Stomach smooth muscle (tissue), 2 donors: ENCODE measurements around the gene TCP1.

ENCODE experiments used
- H3K27ac ChIP-seq: one replicate; pipeline ENCODE4 v1.7.0; 2013; ENCODE audit warnings: mild to moderate bottlenecking, low read length, inconsistent platforms
- H3K27me3 ChIP-seq, 2 donors: one replicate each; pipeline ENCODE4 v1.7.0; 2013; ENCODE audit warnings: low read length in 2 of 2; ENCODE audit not compliant: insufficient read depth in 2 of 2, control insufficient read depth in 1 of 2
- H3K36me3 ChIP-seq, 2 donors: one replicate each; pipeline ENCODE4 v1.7.0; 2013; ENCODE audit warnings: low read length in 2 of 2; ENCODE audit not compliant: control insufficient read depth in 2 of 2, insufficient read depth in 2 of 2
- H3K4me1 ChIP-seq: one replicate; pipeline ENCODE4 v1.7.0; 2013; ENCODE audit warnings: low read length; ENCODE audit not compliant: control insufficient read depth, insufficient read depth
- H3K4me3 ChIP-seq, 2 donors: one replicate each; pipeline ENCODE4 v1.7.0; 2013; ENCODE audit warnings: low read length in 2 of 2
- H3K9ac ChIP-seq, 2 donors: one replicate each; pipeline ENCODE4 v1.7.0; 2013; ENCODE audit warnings: low read length in 2 of 2, mild to moderate bottlenecking in 1 of 2
- H3K9me3 ChIP-seq, 2 donors: one replicate each; pipeline ENCODE4 v1.7.0; 2013; ENCODE audit warnings: low read length in 2 of 2; ENCODE audit not compliant: control insufficient read depth in 2 of 2
- donor health status: healthy.
- donor health status: Pancreatic carcinoma.

TCP1 gene

DNA sequence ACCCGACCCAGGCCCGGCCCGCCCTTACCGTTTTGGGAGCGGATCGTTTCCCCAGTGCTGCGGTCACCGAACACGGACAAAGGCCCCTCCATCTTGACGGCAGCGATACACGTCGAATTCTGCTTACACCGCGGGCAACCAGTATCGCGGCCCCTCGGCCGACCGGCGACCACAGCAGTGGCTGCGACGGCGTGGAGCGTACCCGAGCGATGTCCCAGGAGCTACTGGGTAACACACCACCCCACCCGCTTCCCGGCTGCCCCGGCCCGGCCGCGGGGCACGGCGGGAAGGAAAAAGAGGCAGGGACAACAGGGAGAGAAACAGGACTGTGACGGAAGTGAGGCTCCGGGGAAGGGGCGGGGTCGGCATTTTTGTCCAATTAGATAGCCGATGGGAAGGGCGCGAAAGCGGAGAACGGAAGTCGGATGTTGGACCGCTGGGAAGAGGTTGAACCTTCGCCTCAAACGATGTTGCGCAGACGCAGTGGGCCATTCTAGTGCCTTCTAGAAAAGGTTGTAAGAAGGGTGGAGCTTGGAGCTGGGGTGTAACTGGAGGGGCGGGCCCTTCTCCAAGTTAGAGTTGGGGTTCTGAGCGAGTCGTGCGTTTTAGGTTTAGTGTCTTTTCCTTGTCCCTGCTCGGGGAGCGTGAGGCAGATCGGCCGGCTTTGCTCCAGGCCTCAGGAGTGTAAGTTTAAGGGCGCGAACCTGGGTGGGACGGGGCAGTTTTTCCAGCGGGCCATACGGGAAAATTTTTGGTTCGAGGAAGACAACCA is at the start of gene TCP1:
Gene TCP1, minus strand, starts transcription at position 226 of the 772 bp plus-strand sequence. Its CDS starts 134 bp downstream, at position 92.
- Histone ChIP-seq H3K4me3 (peak within 1 kb of the TSS; percentile 88 to 96), H3K9ac (peak within 1 kb of the TSS; percentile 96 to 97), H3K4me1 (peaks cover 31% of the 10 kb centered on the region), H3K27me3 (no peaks in the 10 kb centered on the region), H3K9me3 (no peaks in the 10 kb centered on the region), H3K36me3 (peaks cover 3 to 14% of the 10 kb centered on the region in 2 donors), H3K27ac (peak within 1 kb of the TSS; percentile 97)

DNA sequence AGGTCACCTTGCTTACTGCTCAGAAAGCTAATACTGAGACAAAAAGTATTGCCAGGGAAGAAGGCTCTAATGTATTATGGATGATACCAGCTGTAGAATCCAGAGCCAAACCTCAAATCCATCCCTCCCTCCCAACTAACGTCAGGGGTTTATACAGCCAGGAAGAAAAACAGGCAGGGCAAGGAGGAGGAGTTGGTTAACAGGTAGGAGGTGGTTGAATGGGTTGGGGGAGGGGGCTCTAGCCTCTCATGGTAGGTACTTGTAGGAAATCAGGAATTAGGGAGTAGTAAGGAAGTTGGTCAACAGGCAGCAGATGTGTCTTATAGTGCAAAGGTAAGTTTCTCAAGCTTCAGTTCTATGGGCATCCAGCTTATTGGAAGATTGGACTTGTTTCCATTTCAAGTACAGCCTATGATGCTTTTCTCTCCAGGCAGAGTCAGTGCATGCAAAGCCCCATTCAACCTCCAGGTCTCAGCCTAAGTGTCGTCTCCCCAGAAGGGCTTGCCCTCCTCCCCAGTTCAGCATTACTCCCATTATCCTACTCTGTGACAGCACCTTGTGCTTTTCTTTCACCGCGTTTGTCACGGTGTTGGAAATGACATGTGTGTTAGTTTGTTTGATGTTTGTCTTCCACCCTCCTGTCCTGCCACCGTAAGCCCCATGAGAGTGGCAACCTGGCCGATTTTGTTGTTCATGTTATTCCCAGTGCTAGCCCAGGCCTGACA is 48.8 kb upstream of the TCP1 start:
- Histone ChIP-seq H3K36me3 (no peaks in the 10 kb centered on the region), H3K9me3 (no peaks in the 10 kb centered on the region), H3K9ac (no peak overlapping the region), H3K4me3 (no peak overlapping the region), H3K27ac (no peak overlapping the region), H3K27me3 (no peaks in the 10 kb centered on the region), H3K4me1 (no peaks in the 10 kb centered on the region)

GRCh38 chr6:159837511-159837910 is 48.1 kb upstream of the TCP1 start:
- no peak overlapping the region for H3K27ac ChIP-seq

DNA sequence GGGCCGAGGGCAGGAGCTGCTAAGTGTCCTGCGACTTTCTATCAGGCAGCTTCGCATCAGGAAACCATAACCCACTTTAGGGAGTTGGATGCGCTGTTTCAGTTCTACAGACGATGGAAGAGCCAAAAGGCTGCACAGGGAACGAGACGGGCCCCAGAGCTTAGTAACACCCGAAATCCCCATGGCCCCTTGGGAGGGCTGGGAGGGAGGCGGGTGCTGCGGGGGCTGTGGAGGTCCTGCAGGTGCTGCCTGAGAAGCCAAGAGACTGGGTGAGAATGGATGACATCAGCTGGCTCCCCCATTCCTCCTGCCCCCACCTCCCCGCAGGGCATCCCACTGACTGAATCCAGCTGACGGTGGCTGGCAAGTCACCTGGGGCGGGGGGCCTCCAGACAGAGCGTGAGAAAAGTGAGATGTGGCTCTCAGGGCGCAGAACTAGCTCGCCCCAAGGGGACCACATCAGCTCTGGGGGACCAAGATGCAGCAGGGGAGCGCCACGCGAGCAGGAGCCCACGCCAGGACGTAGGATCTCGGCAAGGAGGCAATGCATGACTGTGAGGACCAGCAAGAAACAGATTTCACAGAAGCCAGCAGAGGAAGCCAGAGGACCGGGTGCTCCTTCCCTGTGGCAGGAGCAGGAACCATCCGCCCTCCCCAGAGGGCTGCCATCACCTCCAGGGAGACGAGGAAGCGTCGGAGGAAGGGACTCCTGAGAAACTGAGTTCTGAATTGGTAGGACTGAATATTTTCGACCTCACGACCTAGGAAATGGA is 47.5 kb upstream of the TCP1 start:
- Histone ChIP-seq H3K27ac (no peak overlapping the region), H3K4me3 (no peak overlapping the region)

More at GRCh38 chr6:159837511-159837910, 48.1 kb upstream of the TCP1 start:
- Histone ChIP-seq H3K4me1 (no peaks in the 10 kb centered on the region), H3K36me3 (no peaks in the 10 kb centered on the region), H3K9ac (no peak overlapping the region), H3K27me3 (no peaks in the 10 kb centered on the region), H3K4me3 (no peak overlapping the region), H3K9me3 (no peaks in the 10 kb centered on the region)

GRCh38 chr6:159833997-159834603 is 44.7 kb upstream of the TCP1 start:
- no peaks in the 10 kb centered on the region for H3K36me3 ChIP-seq
- no peak overlapping the region for H3K27ac ChIP-seq
- no peaks in the 10 kb centered on the region for H3K9me3 ChIP-seq
- H3K9ac ChIP-seq, result no peak overlapping the region
- H3K4me3 ChIP-seq, result no peak overlapping the region
- H3K27me3 ChIP-seq, result peaks cover 0 to 2% of the 10 kb centered on the region in 2 donors
- H3K4me1 ChIP-seq, result no peaks in the 10 kb centered on the region

More for the DNA sequence above, 47.5 kb upstream of the TCP1 start:
- Histone ChIP-seq H3K9me3 (no peaks in the 10 kb centered on the region), H3K36me3 (no peaks in the 10 kb centered on the region), H3K27me3 (no peaks in the 10 kb centered on the region), H3K9ac (no peak overlapping the region), H3K4me1 (no peaks in the 10 kb centered on the region)

DNA sequence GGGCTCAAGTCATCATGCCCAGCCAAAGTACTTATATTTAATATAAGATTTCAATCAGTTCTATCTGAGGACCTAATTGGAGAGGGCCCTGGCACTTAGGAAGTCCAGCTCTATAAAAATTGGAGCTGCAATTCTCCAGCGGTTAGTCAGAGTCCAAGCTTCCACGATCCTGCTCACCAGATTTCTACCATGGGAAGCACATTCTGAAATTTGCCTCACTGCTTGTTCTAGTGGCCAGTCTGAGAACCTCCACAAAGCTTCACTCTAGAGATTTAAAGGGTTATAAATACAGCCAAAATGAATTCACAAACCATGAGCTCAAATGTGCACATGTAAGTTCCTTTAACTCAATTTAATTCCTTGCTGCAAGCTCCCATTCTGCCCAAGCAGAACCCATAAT is 44.2 kb upstream of the TCP1 start:
- no peaks in the 10 kb centered on the region for H3K4me1 ChIP-seq
- no peak overlapping the region for H3K9ac ChIP-seq
- no peaks in the 10 kb centered on the region for H3K36me3 ChIP-seq
- no peaks in the 10 kb centered on the region for H3K9me3 ChIP-seq
- H3K4me3 ChIP-seq, result no peak overlapping the region
- H3K27me3 ChIP-seq, result peaks cover 0 to 2% of the 10 kb centered on the region in 2 donors
- H3K27ac ChIP-seq, result no peak overlapping the region

DNA sequence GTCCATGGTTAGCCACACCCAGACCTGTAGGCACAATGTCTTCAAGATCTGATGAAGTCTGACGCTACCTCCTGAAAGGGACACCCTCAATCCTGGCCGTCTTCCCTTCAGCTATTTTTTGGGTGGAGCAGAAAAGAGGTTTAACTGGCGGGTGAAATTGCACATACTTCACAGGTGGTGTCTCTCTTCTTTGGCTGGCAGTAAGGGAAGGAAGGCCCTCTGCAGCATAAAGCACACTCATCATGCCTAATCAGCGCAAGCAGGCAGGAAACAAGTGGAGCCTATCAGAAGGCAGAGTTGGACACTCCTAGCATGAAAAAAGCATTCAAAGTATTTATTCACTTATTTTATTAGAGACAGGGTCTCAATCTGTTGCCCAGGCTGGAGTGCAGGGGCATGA is 43.5 kb upstream of the TCP1 start:
- H3K9ac ChIP-seq, result no peak overlapping the region
- no peak overlapping the region for H3K4me3 ChIP-seq
- no peak overlapping the region for H3K27ac ChIP-seq
- H3K27me3 ChIP-seq, result peaks cover 0 to 2% of the 10 kb centered on the region in 2 donors
- no peaks in the 10 kb centered on the region for H3K9me3 ChIP-seq
- H3K36me3 ChIP-seq, result no peaks in the 10 kb centered on the region
- no peaks in the 10 kb centered on the region for H3K4me1 ChIP-seq

DNA sequence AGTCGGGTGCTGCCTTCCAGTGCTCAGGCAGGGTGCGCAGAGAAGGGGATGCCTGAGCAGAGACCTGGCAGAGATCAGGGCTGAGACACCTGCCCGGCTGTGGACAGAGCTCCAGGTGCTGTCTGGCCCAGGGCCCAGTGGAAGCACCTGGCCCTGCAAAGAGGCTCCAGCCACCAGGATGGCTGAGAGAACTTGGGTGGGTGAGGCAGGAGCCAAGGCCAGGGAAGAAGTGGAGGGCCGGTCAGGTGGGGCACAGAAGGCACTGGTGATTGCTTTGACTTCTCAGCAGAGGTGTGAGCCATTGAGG is 41.9 kb upstream of the TCP1 start:
- Histone ChIP-seq H3K9ac (no peak overlapping the region), H3K4me3 (no peak overlapping the region), H3K9me3 (no peaks in the 10 kb centered on the region), H3K27me3 (peaks cover 0 to 2% of the 10 kb centered on the region in 2 donors), H3K36me3 (no peaks in the 10 kb centered on the region), H3K27ac (no peak overlapping the region), H3K4me1 (no peaks in the 10 kb centered on the region)

DNA sequence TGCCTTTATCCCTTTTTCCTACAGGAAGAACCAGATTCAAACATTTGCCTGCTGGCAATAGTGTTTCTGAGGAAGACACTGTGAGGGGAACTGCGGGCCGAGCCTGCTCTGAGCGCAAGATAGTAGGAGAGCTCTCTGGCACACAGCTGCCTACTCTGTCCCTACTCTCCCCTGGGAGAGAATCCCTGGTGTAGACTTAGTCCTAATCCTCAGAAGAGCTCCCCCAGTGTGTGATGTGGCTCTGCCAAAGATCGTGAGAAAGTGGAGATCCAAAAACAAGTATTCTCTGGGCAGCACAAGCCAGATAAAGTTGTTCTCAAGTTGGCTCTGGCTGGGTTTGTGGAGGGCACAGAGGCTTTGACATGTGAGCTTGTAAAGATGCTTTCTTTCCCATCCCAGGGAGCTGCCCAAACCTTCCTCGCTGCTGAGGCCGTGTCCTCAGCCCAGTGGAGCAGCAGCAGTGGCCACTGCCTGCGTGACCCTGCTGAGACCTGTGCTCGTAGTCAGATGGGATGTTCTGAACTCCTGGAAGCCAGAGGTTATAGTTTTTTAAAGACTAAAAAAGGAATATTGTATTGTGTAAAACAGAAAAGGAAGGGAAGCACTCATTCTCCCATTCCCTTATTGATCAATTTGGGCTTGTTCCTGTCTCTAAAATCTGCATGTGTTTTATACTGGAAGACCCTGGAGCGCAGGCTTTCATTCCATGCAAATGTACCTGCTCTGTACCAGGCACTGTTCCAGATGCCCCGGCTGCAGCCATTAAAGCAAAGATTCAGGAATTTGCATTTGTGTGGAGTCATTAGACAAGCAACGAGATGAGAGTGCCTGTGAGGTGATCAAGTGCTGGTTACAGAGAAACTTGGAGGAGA is 41.3 kb upstream of the TCP1 start:
- Histone ChIP-seq H3K9ac (no peak overlapping the region), H3K9me3 (no peaks in the 10 kb centered on the region)

DNA sequence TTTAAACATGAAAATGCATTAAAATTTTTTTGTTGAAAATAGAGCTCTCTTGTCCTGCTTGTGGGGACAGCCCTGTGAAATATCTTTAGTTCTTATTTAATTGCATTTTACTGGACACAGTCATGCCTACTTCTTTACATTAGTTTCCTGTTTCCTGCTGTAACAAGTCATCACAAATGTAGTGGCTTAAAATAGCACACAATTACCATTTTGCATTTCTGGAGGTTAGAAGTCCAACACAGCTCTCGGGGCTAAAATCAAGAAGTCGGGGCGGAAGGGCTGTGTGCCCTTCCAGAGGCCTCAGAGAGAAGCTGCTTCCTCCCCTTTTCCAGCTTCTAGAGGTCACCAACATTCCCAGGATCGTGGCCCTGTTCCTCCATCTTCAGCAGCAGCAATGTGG is 40.1 kb upstream of the TCP1 start:
- Histone ChIP-seq H3K27ac (no peak overlapping the region), H3K4me1 (no peaks in the 10 kb centered on the region), H3K9me3 (no peaks in the 10 kb centered on the region), H3K4me3 (no peak overlapping the region), H3K27me3 (peaks cover 0 to 2% of the 10 kb centered on the region in 2 donors), H3K9ac (no peak overlapping the region), H3K36me3 (no peaks in the 10 kb centered on the region)

More for the DNA sequence above, 41.3 kb upstream of the TCP1 start:
- Histone ChIP-seq H3K36me3 (no peaks in the 10 kb centered on the region), H3K27ac (no peak overlapping the region), H3K4me3 (no peak overlapping the region), H3K27me3 (peaks cover 0 to 2% of the 10 kb centered on the region in 2 donors), H3K4me1 (no peaks in the 10 kb centered on the region)
